Stimulated activated naive CD8-positive, alpha-beta T cell treated with anti-CD3 and anti-CD28 coated beads, Interleukin-15, amount 100 ng/mL, for 72 hours (primary cell): Measurements from ENCODE around the gene KCNK7.
A peak's percentile ranks its signal among the peaks of the same experiment; 100 is the strongest.
"Not testable (repeated sequence)": the region's sequence is repeated elsewhere in the genome, so short reads cannot be mapped to it uniquely, and the experiment has no call there.

ENCODE experiments used
- ATAC-seq: fragments of 150-1000 bp; cut with Tn5 transposase; 2 replicates; pipeline ENCODE4 v1.10.0; 2021; ENCODE audit warnings: mild to moderate bottlenecking, moderate library complexity
- DNase-seq, 2 donors: peaks; one replicate each; pipeline ENCODE4 v3.0.0; 2021 to 2022
- H3K27ac Mint-ChIP-seq, 2 donors: one replicate each; pipeline ENCODE4 v1.8.0; 2022; ENCODE audit warnings: mild to moderate bottlenecking in 2 of 2, mixed read lengths in 2 of 2, moderate library complexity in 2 of 2
- H3K27me3 Mint-ChIP-seq: one replicate; pipeline ENCODE4 v1.8.0; 2022; ENCODE audit warnings: mixed read lengths
- H3K4me1 Mint-ChIP-seq: one replicate; pipeline ENCODE4 v1.8.0; 2022; ENCODE audit warnings: mild to moderate bottlenecking, mixed read lengths
- H3K4me3 Mint-ChIP-seq, 2 donors: one replicate each; pipeline ENCODE4 v1.8.0; 2022; ENCODE audit warnings: mild to moderate bottlenecking in 2 of 2, mixed read lengths in 2 of 2, moderate library complexity in 1 of 2
- H3K9me3 Mint-ChIP-seq, 2 donors: one replicate each; pipeline ENCODE4 v1.8.0; 2022; ENCODE audit warnings: mixed read lengths in 2 of 2

The KCNK7 gene, protein sequence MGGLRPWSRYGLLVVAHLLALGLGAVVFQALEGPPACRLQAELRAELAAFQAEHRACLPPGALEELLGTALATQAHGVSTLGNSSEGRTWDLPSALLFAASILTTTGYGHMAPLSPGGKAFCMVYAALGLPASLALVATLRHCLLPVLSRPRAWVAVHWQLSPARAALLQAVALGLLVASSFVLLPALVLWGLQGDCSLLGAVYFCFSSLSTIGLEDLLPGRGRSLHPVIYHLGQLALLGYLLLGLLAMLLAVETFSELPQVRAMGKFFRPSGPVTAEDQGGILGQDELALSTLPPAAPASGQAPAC

DNA sequence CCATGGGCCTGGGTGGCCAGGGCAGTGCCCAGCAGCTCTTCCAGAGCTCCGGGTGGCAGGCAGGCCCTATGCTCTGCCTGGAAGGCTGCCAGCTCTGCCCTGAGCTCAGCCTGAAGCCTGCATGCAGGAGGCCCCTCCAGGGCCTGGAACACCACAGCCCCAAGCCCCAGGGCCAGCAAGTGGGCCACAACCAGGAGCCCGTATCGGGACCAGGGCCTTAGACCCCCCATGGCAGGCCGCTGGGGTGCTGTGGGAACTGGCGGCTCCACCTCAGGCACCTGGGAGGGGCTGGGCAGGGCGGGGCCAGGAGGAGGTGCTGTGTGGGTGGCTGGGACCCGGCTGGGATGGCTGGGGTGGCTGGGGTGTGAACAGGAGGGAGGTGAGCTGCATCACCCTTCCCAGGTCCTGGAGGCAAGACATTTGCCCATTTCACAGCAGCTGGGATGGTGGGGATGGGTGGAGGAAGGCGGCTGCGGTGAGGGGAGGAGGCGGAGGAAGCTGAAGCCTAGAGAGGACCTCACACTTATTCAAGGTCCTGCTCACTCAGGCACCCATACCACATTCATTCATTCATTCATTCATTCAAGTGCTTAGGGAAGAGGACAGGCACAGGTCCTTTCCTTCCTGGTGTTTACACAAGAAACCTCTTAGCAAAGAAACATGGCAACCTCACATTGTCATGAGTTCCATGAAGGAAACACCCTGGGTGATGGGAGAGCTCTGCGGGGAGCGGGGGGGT is at the start of gene KCNK7:
TSS of gene KCNK7 (minus strand) at position 258 of the 739 bp plus-strand sequence. CDS start at position 230, 28 bp downstream.
- Mint-ChIP-seq H3K4me3 (no peak within 1 kb of the TSS), H3K4me1 (peaks cover 38% of the 10 kb centered on the region), H3K27ac (peak within 1 kb of the TSS; percentile 77 to 89), H3K27me3 (no peaks in the 10 kb centered on the region), H3K9me3 (no peaks in the 10 kb centered on the region)
- ATAC-seq (peak; percentile 26), DNase-seq (no peak)

DNA sequence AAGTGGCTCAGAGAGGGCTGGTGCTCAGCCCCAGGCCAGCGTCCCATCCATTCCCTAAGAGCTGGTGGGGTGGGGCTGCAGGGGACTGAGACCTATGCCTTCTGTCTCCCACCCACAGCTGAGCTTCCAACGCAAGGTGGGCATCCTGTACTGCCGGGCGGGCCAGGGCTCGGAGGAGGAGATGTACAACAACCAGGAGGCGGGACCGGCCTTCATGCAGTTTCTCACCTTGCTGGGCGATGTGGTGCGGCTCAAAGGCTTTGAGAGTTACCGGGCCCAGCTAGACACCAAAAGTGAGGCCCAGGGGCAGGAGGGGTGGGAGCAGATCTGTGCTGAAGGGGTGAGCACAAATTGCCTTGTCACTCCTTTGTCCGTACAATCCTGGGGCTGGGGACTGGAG is 49.2 kb upstream of the KCNK7 start:
- no peak for ATAC-seq
- Mint-ChIP-seq H3K27me3 (no peaks in the 10 kb centered on the region), H3K4me3 (no peak overlapping the region), H3K4me1 (peaks cover 49% of the 10 kb centered on the region), H3K9me3 (no peaks in the 10 kb centered on the region), H3K27ac (peak overlapping the region in 1 of 2 donors; percentile 61)
- no peak for DNase-seq

DNA sequence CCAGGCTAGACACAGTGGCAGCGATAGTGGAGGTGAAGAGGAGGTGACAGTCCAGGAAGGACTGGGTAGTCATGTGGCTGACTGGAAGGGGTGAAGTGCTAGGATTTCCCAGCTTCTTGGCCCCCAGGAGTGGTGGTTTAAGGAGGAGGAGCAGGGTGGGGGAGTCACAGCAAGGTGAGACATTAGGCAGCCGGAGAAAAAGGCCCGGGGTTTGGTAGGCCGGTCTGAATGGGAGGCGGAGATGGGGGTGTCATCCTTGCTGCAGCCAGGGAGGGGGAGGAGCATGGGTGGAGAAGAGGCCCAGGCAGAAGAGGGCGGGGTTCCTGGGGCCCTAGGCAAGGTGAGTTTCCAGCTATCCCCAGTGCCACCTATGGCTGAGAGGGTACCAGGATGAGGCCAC is 48.4 kb upstream of the KCNK7 start:
- peak overlapping the region in 1 of 2 donors; percentile 44 for H3K27ac Mint-ChIP-seq
- H3K4me1 Mint-ChIP-seq = peaks cover 57% of the 10 kb centered on the region
- H3K9me3 Mint-ChIP-seq = no peaks in the 10 kb centered on the region
- ATAC-seq = no peak
- H3K27me3 Mint-ChIP-seq = no peaks in the 10 kb centered on the region
- H3K4me3 Mint-ChIP-seq = no peak overlapping the region
- no peak for DNase-seq

DNA sequence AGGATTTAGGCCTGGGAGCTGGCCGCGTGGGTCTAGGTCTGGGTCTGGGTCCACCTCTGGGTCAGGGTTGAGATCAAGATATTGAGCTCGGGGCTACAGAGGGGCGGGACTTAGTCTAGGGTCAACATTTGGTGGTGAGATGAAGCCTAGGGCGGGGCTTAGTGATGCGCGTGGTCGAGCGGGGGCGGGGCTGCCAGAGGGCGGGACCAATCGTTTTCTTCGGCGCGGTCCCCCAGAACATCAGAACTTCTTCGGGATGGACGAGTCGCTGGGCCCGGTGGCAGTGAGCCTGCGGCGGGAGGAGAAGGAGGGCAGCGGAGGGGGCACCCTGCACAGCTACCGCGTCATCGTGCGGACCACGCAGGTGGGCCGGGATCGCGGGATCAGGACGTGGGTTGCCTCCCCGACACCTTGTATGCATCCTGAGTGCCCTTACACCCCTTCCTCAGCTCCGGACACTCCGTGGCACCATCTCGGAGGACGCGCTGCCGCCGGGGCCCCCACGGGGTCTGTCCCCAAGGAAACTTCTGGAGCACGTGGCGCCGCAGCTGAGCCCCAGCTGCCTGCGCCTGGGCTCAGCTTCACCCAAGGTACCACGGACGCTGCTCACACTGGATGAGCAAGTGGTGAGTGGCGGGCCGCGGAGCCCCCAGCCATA is 46.5 kb upstream of the KCNK7 start:
- Mint-ChIP-seq H3K4me1 (peaks cover 69% of the 10 kb centered on the region), H3K9me3 (no peaks in the 10 kb centered on the region), H3K27ac (peak overlapping the region; percentile 57 to 90), H3K4me3 (peak overlapping the region; percentile 85), H3K27me3 (no peaks in the 10 kb centered on the region)
- no peak for DNase-seq
- no peak for ATAC-seq

DNA sequence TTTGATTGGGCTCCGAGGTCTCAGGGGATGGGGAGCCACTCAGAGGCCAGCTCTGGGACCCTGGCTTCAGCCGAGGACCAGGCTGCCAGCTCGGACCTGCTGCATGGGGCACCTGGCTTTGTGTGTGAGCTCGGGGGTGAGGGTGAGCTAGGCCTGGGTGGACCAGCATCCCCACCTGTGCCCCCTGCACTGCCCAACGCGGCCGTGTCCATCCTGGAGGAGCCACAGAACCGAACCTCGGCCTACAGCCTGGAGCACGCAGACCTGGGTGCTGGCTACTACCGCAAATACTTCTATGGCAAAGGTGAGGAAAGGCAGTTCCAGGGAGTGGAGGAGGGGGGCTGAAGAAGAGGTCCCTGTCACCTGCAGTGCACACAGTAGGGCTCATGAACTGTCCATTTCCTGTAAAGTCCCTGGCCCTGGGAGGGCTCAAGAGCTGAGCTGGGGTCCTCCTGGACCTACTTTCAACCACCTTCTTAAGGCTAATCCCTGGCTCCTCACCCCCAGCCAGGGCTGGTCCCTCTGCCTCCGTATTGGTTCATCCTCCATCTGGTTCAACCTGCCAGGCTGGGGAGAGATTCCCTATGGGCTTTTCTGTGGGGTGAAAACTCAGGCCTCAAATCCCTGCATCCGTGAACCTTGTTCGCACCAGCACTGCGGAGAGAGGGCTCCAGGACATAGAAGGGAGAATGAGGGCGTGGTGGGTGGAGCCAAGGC is 45.9 kb upstream of the KCNK7 start:
- no peaks in the 10 kb centered on the region for H3K9me3 Mint-ChIP-seq
- H3K4me1 Mint-ChIP-seq = peaks cover 74% of the 10 kb centered on the region
- ATAC-seq = no peak
- no peak for DNase-seq
- peak overlapping the region; percentile 85 for H3K4me3 Mint-ChIP-seq
- H3K27me3 Mint-ChIP-seq = no peaks in the 10 kb centered on the region
- H3K27ac Mint-ChIP-seq = peak overlapping the region; percentile 76 to 90

DNA sequence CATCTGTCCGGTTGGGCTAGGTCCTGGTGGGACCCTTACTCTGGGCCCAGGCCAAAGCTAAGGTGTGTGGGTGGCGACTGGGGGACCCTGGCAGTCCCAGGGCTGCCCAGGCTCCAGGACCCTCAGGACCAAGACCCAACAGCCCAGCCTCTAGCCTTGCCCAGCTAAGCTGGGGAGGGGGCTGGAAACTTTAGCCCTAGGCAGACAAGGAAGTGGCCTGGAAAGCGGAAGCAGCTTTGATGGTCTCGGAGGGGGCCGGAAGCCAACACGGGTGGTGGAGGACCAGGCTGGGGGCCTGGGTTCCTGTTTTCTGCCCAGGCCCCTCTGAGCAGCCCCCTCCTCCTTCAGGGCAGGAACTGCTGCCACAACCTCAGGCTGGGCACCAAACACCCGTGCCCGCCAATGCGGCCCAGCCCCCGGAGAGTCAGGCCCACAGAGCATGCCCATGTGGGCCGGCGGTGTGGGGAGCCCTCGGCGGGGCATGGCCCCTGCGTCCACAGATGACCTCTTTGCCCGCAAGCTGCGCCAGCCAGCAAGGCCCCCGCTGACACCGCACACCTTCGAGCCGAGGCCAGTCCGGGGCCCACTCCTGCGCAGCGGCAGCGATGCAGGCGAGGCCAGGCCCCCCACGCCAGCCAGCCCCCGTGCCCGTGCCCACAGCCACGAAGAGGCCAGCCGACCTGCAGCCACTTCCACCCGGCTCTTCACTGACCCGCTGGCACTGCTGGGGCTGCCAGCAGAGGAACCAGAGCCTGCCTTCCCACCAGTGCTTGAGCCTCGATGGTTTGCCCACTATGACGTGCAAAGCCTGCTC is 45.1 kb upstream of the KCNK7 start:
- ATAC-seq (no peak), DNase-seq (peak in 1 of 2 donors; percentile 49)
- H3K9me3 Mint-ChIP-seq = no peaks in the 10 kb centered on the region
- H3K4me3 Mint-ChIP-seq = peak overlapping the region; percentile 85
- peak overlapping the region; percentile 90 to 92 for H3K27ac Mint-ChIP-seq
- peaks cover 74% of the 10 kb centered on the region for H3K4me1 Mint-ChIP-seq
- H3K27me3 Mint-ChIP-seq = no peaks in the 10 kb centered on the region

DNA sequence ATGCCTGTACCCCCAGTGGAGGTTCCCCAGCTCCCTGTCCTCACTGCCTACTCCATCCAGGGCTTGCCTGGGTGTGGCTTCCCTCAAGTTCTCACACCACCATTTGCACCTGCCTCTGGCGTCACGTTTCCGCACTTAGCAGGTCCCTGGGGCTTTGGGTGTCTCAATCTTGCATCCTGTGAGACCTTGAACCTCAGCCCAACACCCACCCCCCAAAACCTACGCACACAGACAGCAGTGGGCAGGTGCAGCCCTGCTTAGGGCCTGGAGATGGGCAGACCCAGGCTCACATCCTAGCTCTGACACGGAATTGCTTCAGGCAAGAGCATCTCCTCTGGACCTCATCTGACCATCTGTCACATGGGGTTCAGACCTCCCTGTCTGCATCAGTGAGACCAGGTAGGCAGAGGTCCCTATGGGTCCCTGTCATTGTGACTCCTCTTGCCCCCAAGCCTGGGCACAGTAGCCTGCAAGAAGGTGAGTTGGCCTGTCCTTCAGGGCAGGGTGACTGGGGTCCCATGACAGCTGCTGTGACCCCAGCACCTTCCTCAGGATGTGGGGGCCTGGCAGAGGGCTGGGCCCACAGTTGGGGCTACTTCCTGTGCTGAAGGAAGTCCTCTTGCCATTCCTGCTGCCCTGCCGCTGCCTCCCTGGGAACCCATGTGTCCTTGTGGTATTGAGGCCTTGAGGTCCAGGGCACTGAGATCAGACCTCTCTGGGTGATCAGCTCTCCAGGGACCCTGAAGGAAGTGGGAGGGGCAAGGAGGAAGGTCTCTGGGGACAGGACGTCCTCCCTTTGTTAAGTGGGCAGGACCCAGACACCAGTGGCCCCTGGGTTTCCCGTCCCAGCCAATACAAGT is 44.3 kb upstream of the KCNK7 start:
- peak; percentile 31 to 72 for DNase-seq
- Mint-ChIP-seq H3K27ac (peak overlapping the region; percentile 92 to 96), H3K9me3 (no peaks in the 10 kb centered on the region), H3K4me3 (peak overlapping the region; percentile 85), H3K27me3 (no peaks in the 10 kb centered on the region), H3K4me1 (peaks cover 79% of the 10 kb centered on the region)
- peak; percentile 52 for ATAC-seq

DNA sequence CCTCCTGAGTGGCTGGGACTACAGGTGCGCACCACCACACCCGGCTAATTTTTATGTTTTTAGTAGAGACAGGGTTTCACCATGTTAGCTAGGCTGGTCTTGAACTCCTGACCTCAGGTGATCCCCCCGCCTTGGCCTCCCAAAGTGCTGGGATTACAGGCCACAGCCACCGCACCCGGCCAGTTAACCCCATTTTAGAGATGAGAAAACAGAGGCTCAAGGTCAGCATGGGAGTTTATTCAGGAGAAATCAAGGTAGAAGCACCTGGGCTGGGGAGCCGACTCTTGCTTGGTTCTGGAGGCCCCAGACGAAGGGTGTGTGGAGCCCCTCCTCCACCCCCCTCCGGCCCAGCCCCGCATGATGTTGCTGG is 43.6 kb upstream of the KCNK7 start:
- ATAC-seq, DNase-seq, H3K9me3 Mint-ChIP-seq, H3K27me3 Mint-ChIP-seq: not testable (repeated sequence)
- Mint-ChIP-seq H3K27ac (peak overlapping the region; percentile 85 to 96), H3K4me3 (peak overlapping the region; percentile 85 to 94), H3K4me1 (peaks cover 77% of the 10 kb centered on the region)

DNA sequence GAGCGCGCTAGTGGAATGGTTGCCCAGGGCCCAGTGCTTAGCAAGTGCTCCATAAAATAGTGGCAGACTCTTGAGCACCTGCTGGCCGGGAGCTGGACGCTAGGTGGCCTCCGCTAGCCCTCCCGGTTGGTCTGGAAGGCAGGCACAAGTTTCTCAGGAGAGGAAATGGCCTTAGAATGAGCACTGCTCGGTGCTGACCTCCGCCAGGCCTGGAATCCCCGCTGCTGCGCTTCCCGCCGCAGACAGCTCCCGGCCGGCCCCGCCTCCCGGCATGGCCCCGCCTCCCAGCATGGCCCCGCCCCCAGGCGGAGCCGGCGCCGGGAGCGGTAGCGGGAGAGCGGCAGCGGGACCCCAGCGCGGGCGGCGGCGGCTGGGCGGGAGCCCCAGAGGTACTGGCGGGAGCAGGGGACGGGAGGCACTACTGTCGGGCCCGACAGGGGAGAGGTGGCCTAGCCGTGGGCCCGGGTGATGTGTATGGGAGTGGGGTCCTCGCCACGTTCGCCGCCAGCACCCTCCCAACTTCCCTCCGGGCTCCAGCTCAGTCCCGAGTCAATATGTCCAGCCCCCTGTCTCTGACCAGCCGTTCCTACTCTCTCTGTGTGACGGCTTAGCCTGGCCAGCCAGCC is 42.3 kb upstream of the KCNK7 start, which contains the start of gene SIPA1:
TSS of gene SIPA1 (plus strand) at position 308 of the 626 bp plus-strand sequence. CDS start 2,821 bp downstream, outside the sequence.
- peak; percentile 67 for ATAC-seq
- Mint-ChIP-seq H3K27ac (peak within 1 kb of the TSS; percentile 61 to 94), H3K9me3 (no peaks in the 10 kb centered on the region), H3K4me1 (peaks cover 74% of the 10 kb centered on the region), H3K4me3 (peak within 1 kb of the TSS; percentile 85 to 94), H3K27me3 (no peaks in the 10 kb centered on the region)
- peak; percentile 77 for DNase-seq

DNA sequence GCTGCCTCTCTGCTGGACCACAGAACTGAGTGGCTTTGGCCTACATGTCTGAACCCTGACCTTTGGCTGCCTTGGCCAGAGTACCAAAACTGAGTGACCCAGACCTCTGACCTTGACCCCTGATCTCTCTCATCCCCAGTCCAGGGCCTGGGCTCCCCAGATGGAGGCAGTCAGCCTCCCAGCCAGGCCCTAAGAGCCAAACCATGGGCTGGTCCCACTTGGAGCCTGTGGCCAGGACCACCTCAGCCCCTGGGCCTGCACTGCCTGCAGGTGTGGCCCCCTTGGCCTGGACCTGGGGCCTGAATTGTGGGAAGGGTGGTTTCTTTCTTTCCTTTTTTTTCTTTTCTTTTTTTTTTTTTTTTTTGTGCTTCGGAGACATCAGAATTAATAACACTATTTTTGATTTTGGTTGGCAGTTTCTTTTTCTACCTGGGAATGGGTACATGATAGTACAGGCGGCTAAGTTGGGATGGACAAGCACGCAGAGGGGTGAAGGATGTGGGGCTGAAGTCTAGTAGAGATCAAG is 41.5 kb upstream of the KCNK7 start:
- Mint-ChIP-seq H3K9me3 (no peaks in the 10 kb centered on the region), H3K4me3 (peak overlapping the region; percentile 85 to 94), H3K4me1 (peaks cover 70% of the 10 kb centered on the region), H3K27me3 (no peaks in the 10 kb centered on the region), H3K27ac (peak overlapping the region; percentile 55 to 69)
- ATAC-seq = no peak
- DNase-seq = no peak

DNA sequence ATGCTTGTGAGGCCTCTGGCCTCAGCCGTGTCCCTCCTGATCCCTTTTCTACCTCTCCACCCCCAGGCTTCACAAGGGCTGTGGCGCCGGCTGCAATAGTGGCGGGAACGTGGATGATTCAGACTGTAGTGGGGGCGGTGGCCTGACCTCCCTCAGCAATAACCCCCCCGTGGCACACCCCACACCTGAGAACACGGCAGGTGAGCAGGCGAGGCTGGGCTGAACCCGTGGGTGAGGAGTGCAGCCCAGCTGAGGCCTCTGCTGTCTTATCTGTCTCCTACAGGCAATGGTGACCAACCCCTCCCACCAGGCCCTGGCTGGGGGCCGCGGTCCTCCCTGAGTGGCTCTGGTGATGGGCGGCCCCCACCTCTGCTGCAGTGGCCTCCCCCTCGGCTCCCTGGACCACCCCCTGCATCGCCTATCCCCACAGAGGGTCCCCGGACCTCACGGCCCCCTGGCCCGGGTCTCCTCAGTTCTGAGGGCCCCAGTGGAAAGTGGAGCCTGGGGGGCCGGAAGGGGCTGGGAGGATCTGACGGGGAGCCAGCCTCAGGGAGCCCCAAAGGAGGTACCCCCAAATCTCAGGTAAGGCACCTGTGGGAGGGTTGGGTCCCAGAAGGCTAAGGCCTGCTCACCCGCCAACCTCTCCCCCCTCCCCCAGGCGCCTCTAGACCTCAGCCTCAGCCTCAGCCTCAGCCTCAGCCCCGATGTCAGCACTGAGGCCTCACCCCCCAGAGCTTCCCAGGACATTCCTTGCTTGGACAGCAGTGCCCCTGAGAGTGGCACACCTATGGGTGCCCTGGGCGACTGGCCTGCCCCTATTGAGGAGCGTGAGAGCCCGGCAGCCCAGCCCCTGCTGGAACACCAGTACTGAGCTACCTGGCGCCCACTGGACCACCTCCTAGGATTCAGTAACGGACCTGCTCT is 40.8 kb upstream of the KCNK7 start:
- Mint-ChIP-seq H3K27ac (peak overlapping the region in 1 of 2 donors; percentile 55), H3K4me3 (peak overlapping the region in 1 of 2 donors; percentile 29), H3K4me1 (peaks cover 63% of the 10 kb centered on the region), H3K27me3 (no peaks in the 10 kb centered on the region), H3K9me3 (no peaks in the 10 kb centered on the region)
- ATAC-seq (no peak), DNase-seq (no peak)

DNA sequence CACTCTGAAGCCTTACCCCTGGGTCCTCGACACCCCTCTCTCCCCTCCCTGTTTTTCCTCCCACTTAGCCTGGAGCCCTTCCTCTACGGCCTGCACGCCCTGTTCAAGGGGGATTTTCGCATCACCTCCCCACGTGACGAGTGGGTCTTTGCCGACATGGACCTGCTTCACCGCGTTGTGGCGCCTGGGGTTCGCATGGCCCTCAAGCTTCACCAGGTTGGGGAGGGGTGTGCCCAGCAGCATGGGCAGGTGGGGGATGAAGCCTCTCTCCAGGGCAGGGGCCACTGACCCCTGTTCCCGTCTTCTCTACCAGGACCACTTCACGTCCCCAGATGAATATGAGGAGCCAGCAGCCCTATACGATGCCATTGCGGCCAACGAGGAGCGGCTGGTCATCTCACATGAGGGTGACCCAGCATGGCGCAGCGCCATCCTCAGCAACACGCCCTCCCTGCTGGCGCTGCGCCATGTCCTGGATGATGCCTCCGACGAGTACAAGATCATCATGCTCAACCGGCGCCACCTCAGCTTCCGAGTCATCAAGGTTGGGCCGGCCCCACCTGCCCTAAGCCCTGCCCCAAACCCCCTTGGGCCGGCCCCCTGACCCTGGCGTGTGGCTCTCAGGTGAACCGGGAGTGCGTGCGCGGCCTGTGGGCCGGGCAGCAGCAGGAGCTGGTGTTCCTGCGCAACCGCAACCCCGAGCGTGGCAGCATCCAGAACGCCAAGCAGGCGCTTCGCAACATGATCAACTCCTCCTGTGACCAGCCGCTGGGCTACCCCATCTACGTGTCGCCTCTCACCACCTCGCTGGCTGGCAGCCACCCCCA is 39.5 kb upstream of the KCNK7 start:
- Mint-ChIP-seq H3K4me3 (no peak overlapping the region), H3K27me3 (no peaks in the 10 kb centered on the region), H3K27ac (no peak overlapping the region), H3K4me1 (peaks cover 53% of the 10 kb centered on the region), H3K9me3 (no peaks in the 10 kb centered on the region)
- DNase-seq = no peak
- no peak for ATAC-seq
